T-helper 2 cell (primary cell): ENCODE results near the gene LRRC74B.

ENCODE experiments used
- DNase-seq, 5 experiments: peaks; one replicate each; pipeline versions ENCODE4 v3.0.0 to v3.0.0-alpha.2; 2012 to 2022

The LRRC74B gene

GRCh38 chr22:21104126-21104691, 58.5 kb downstream of the LRRC74B start:
- DNase-seq: no peak

GRCh38 chr22:21105294-21105693, 59.5 kb downstream of the LRRC74B start:
- DNase-seq: no peak

GRCh38 chr22:21106000-21106399, 60.3 kb downstream of the LRRC74B start:
- no peak for DNase-seq

DNA sequence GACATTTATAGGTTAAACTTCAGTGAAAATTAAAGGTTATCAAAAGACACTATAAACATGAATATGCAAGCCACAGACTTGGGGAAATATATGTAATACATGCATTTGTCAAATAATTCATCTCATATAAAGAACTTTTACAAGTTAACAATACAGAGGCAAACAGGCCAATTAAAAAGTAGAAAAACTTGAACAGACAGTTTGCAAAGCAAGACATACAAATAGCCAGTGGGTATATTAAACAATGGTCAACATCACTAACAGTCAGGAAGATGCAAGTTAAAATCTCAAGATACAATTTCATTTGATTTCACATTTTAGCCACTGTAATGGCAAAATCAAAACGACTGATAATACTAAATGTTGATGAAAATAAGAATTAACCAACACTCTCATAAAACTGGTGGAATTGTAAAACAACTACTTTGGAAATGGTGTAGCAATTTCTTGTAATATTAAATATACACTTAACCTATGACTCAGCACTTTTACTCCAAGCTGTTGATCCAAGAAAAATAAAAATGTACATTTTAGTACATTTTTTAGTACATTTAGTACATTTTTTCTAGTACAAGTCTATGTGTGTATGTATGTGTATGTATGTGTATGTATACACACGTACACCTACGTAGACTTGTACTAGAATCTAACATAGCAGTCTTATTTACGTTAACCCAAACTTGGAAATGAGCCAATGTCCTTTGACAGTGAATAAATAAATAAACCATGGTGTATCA, 62.8 kb downstream of the LRRC74B start:
- DNase-seq: no peak
